Measurements from ENCODE around the gene GOLM1. TPM values are rescaled to one million over a fixed set of nuclear protein-coding genes. Genes with fewer than 3 reads are reported as not detected.
A peak's percentile ranks its signal among the peaks of the same experiment; 100 is the strongest.

The GOLM1 gene
- total and polyA plus RNA-seq, 2 of the 13 experiments (the other 11 are each of a cell fraction or from before 2014, with no cell fraction given) = 0.20 to 0.30 TPM

GRCh38 chr9:86093788-86094555 is 5.4 kb downstream of the GOLM1 start (continued):
- TF ChIP-seq, protein P1, sequence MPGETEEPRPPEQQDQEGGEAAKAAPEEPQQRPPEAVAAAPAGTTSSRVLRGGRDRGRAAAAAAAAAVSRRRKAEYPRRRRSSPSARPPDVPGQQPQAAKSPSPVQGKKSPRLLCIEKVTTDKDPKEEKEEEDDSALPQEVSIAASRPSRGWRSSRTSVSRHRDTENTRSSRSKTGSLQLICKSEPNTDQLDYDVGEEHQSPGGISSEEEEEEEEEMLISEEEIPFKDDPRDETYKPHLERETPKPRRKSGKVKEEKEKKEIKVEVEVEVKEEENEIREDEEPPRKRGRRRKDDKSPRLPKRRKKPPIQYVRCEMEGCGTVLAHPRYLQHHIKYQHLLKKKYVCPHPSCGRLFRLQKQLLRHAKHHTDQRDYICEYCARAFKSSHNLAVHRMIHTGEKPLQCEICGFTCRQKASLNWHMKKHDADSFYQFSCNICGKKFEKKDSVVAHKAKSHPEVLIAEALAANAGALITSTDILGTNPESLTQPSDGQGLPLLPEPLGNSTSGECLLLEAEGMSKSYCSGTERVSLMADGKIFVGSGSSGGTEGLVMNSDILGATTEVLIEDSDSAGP (CRISPR knock-in tag; IDR thresholded peaks at IDR 0.05; ENCODE audit: borderline replicate concordance) = 0 out of 2 replicates have a peak, but pooled peaks have one; percentile 19
- TF ChIP-seq RXRB (CRISPR knock-in tag; IDR thresholded peaks at IDR 0.05; ENCODE audit: borderline replicate concordance) = peak; percentile 78
- TF ChIP-seq NR2F6 (IDR thresholded peaks at IDR 0.05) = peak; percentile 100
- peak; percentile 94 for TF ChIP-seq NR2F6 (CRISPR knock-in tag; IDR thresholded peaks at IDR 0.05)
- peak; percentile 69; the same call in 1 of the 2 replicates for TF ChIP-seq ZNF800 (CRISPR knock-in tag; IDR thresholded peaks at IDR 0.05)
- peak; percentile 96 for TF ChIP-seq TBX2 (CRISPR knock-in tag; IDR thresholded peaks at IDR 0.05; ENCODE audit: borderline replicate concordance)
- peak; percentile 96 for TF ChIP-seq RCOR2 (CRISPR knock-in tag; IDR thresholded peaks at IDR 0.05)
- peak; percentile 95 for TF ChIP-seq ZNF512B (CRISPR knock-in tag; IDR thresholded peaks at IDR 0.05; ENCODE audit: borderline replicate concordance)
- TF ChIP-seq ZNF251 (CRISPR knock-in tag; IDR thresholded peaks at IDR 0.05) = no peak
- peak; percentile 72 for TF ChIP-seq PPARG (CRISPR knock-in tag; conservative IDR thresholded peaks at IDR 0.05)
- peak; percentile 67; the same call in 1 of the 2 replicates for TF ChIP-seq ZNF724P (CRISPR knock-in tag; IDR thresholded peaks at IDR 0.05; ENCODE audit: borderline replicate concordance)
- TF ChIP-seq E2F1 (CRISPR knock-in tag; IDR thresholded peaks at IDR 0.05) = no peak
- peak; percentile 77 for TF ChIP-seq NCOA2 (CRISPR knock-in tag; IDR thresholded peaks at IDR 0.05)
- TF ChIP-seq BORCS8-MEF2B (CRISPR knock-in tag; IDR thresholded peaks at IDR 0.05) = peak; percentile 78; the same call in 1 of the 2 replicates
- no peak for TF ChIP-seq CBX2 (IDR thresholded peaks at IDR 0.05; ENCODE audit: low read depth, low read length)
- TF ChIP-seq CBX2 (CRISPR knock-in tag; IDR thresholded peaks at IDR 0.05; ENCODE audit: low read depth) = peak; percentile 71; the same call in 1 of the 2 replicates
- TF ChIP-seq ZNF652 (CRISPR knock-in tag; IDR thresholded peaks at IDR 0.05; ENCODE audit: borderline replicate concordance, low read depth) = no peak
- TF ChIP-seq HCFC1 (IDR thresholded peaks at IDR 0.05; ENCODE audit: low read depth, low read length) = no peak
- TF ChIP-seq SP1 (IDR thresholded peaks at IDR 0.05) = no peak
- TF ChIP-seq SP1 (CRISPR knock-in tag; IDR thresholded peaks at IDR 0.05) = 0 out of 2 replicates have a peak, but pooled peaks have one; percentile 36
- TF ChIP-seq, protein P2, sequence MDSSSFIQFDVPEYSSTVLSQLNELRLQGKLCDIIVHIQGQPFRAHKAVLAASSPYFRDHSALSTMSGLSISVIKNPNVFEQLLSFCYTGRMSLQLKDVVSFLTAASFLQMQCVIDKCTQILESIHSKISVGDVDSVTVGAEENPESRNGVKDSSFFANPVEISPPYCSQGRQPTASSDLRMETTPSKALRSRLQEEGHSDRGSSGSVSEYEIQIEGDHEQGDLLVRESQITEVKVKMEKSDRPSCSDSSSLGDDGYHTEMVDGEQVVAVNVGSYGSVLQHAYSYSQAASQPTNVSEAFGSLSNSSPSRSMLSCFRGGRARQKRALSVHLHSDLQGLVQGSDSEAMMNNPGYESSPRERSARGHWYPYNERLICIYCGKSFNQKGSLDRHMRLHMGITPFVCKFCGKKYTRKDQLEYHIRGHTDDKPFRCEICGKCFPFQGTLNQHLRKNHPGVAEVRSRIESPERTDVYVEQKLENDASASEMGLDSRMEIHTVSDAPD (CRISPR knock-in tag; IDR thresholded peaks at IDR 0.05) = peak; percentile 29; the same call in 1 of the 2 replicates
- peak; percentile 48 for TF ChIP-seq ZEB1 (IDR thresholded peaks at IDR 0.05; ENCODE audit: insufficient replicate concordance, low read depth)
